Activated naive CD4-positive, alpha-beta T cell treated with anti-CD3 and anti-CD28 coated beads for 36 hours (primary cell): ENCODE measurements around the gene PLEKHA5. TPM values are rescaled to one million over a fixed set of nuclear protein-coding genes. Genes with fewer than 3 reads are reported as not detected.
"Not testable (repeated sequence)": the region's sequence is repeated elsewhere in the genome, so short reads cannot be mapped to it uniquely, and the experiment has no call there.

Source experiments
- CTCF ChIA-PET: fragments of 350-600 bp; sonication (Branson Sonifier 250); formaldehyde crosslinking; loops from one replicate; lab custom pipeline; 2021; ENCODE audit warnings: antibody characterized with exemption; lab: Charles Lee
- DNase-seq: peaks from one replicate; pipeline ENCODE4 v3.0.0-alpha.2; 2020
- H3K27ac Mint-ChIP-seq: one replicate; pipeline ENCODE4 v1.8.0; 2021; ENCODE audit warnings: mild to moderate bottlenecking, mixed read lengths
- H3K27me3 Mint-ChIP-seq: one replicate; pipeline ENCODE4 v1.8.0; 2021; ENCODE audit warnings: low read depth, mixed read lengths
- H3K36me3 Mint-ChIP-seq: one replicate; pipeline ENCODE4 v1.8.0; 2021; ENCODE audit warnings: low read depth, mixed read lengths
- H3K4me1 Mint-ChIP-seq: one replicate; pipeline ENCODE4 v1.8.0; 2021; ENCODE audit warnings: low read depth, mixed read lengths
- H3K4me3 Mint-ChIP-seq: one replicate; pipeline ENCODE4 v1.8.0; 2021; ENCODE audit warnings: mild to moderate bottlenecking, moderate library complexity, mixed read lengths
- H3K9me3 Mint-ChIP-seq: one replicate; pipeline ENCODE4 v1.8.0; 2021; ENCODE audit warnings: mixed read lengths
- intact Hi-C: fragments of 100-400 bp; cut with micrococcal nuclease; formaldehyde crosslinking; loops from one replicate; pipeline ENCODE4 v1.15.1; 2023
- total RNA-seq, 2 experiments: library from RNA; stranded (reverse); gene quantifications; one replicate each; pipeline ENCODE4 v1.2.3, GENCODE V29; 2021

The PLEKHA5 gene
- total RNA-seq, 2 experiments from 2014 or later: 0.69 to 0.81 TPM

DNA sequence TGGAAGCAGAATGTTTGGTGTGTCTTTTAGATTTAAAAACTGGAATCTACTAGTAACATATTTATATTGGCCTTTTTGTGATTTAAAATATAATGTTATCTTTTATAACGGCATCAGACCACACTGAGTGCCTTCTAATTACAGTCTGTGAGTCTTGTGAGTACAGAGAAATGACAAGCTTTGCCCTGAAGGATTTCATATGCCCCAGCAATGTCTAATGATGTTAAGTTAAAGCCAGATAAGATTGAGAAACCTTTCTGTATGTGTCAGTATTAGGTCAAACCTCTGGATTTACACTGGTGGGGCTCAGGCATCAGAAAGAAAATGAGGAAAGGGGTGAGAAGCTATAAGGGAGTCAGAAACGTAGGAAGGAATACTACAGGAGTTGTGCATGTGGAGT, 25.2 kb downstream of the PLEKHA5 start:
- Mint-ChIP-seq H3K27ac (no peak overlapping the region), H3K9me3 (no peaks in the 10 kb centered on the region), H3K4me3 (no peak overlapping the region), H3K36me3 (no peaks in the 10 kb centered on the region), H3K4me1 (no peaks in the 10 kb centered on the region), H3K27me3 (peaks cover 3% of the 10 kb centered on the region)
- DNase-seq: no peak
- intact Hi-C loops: no loop called here
- CTCF ChIA-PET: interaction anchor here (0.7 kb wide), 1 partner anchor 52 kb away, joined by 3 read pairs; no protein-coding TSS in a partner anchor

DNA sequence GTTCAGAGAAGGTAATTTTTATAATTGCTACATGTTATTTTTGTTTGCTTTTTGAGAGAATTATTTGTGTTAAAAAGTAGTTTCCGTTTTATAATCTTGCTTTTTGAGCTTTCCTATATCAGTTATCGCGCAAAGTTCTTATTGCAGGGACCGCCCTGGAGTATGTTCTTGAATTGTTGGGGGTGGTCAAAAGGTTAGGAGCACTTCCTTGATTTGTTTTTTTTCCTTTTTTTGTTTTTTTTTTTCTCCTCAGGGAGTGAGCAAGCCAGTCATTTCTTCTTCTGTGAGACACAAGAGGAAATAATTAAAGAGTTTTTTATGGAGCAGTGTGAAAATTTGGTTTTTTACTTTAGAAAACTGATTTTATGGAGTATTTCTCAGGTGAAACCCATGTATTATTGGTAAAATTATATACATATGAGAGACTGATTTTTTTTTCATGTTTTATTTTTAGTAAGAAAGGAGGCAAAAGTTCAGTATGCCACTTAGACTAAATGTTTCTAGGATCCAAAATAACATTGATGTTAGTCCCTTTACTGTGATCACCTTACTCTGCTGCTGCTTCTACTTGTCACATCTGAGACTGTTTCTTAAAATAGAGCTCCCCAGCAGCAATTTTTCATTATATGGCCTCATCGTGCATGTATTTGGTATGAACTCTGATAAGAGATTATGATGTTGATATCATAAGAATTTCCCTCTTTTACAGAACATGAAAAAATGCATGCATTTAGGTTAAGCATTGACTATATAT, 26.6 kb downstream of the PLEKHA5 start:
- H3K36me3 Mint-ChIP-seq: no peaks in the 10 kb centered on the region
- H3K27me3 Mint-ChIP-seq: peaks cover 3% of the 10 kb centered on the region
- H3K27ac Mint-ChIP-seq: no peak overlapping the region
- H3K4me3 Mint-ChIP-seq: no peak overlapping the region
- CTCF ChIA-PET: no interaction called here
- DNase-seq: no peak
- H3K4me1 Mint-ChIP-seq: no peaks in the 10 kb centered on the region
- intact Hi-C loops: no loop called here
- no peaks in the 10 kb centered on the region for H3K9me3 Mint-ChIP-seq

DNA sequence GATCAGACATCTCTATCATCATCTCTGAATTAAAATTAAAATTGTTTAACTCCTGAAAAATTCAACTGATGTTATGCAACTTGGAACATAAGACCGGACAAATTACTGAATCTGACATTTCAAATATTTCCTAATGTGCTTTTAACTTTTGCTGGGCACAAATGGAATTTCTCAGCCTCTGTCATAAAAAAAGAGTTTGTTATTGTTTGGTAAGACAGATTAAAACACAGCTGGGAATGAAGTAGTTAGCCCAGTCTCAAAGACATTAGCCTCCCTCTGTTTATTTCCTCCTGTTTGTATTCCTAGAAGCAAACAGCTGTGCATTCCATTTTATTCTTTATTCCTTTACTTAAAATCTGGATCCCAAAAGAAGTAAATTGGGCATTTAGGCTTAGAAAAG, 29.4 kb downstream of the PLEKHA5 start:
- CTCF ChIA-PET: interaction anchor here (0.9 kb wide), 1 partner anchor 23 kb away, joined by 3 read pairs; no protein-coding TSS in a partner anchor
- intact Hi-C loops: no loop called here
- Mint-ChIP-seq H3K4me3 (no peak overlapping the region), H3K36me3 (no peaks in the 10 kb centered on the region), H3K27ac (no peak overlapping the region), H3K27me3 (peaks cover 3% of the 10 kb centered on the region), H3K4me1 (no peaks in the 10 kb centered on the region), H3K9me3 (no peaks in the 10 kb centered on the region)
- DNase-seq: no peak

DNA sequence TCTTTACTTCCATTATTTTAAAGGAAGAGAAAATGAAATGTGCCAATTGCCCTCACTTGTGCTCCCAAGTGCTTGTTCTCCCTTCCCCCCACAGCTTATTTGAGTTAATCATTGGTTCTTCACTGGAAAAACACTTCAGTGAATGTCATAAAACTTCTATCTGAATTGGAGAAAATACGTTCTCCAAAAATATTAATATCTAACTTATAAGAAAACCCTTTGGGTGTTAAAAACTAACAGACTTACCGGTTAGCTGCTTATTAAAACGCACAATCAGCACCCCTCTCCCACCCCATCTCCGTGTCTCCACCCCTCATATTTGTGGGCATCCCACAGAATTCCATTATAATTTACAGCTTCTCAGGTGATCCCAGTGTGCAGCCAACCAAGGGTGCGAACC, 31.7 kb downstream of the PLEKHA5 start:
- Mint-ChIP-seq H3K36me3 (no peaks in the 10 kb centered on the region), H3K27me3 (no peaks in the 10 kb centered on the region), H3K27ac (no peak overlapping the region), H3K4me3 (no peak overlapping the region), H3K9me3 (no peaks in the 10 kb centered on the region), H3K4me1 (no peaks in the 10 kb centered on the region)
- intact Hi-C loops: no loop called here
- DNase-seq: no peak
- CTCF ChIA-PET: no interaction called here

DNA sequence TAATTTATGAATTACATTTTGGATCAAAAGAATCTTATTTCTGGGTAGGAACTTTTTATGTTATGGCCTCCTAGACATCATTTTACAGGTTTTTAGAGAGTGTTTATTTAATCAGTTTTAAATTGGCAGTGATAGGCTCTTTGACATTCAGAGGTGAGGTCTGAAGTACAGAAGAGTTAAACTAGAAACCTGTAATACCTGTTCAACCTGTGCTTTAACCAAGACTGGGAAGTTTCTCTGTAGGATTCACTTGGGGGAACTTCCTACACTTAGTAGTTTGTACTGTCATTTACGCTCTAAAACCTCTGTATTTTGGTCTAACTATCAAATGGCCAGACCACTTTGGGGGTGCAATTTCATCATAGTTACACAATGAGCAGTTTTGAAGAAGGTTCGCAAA, 35.9 kb downstream of the PLEKHA5 start:
- no peak overlapping the region for H3K27ac Mint-ChIP-seq
- no peaks in the 10 kb centered on the region for H3K36me3 Mint-ChIP-seq
- no peak for DNase-seq
- CTCF ChIA-PET: no interaction called here
- no peak overlapping the region for H3K4me3 Mint-ChIP-seq
- no peaks in the 10 kb centered on the region for H3K9me3 Mint-ChIP-seq
- intact Hi-C loops: no loop called here
- no peaks in the 10 kb centered on the region for H3K4me1 Mint-ChIP-seq
- no peaks in the 10 kb centered on the region for H3K27me3 Mint-ChIP-seq

DNA sequence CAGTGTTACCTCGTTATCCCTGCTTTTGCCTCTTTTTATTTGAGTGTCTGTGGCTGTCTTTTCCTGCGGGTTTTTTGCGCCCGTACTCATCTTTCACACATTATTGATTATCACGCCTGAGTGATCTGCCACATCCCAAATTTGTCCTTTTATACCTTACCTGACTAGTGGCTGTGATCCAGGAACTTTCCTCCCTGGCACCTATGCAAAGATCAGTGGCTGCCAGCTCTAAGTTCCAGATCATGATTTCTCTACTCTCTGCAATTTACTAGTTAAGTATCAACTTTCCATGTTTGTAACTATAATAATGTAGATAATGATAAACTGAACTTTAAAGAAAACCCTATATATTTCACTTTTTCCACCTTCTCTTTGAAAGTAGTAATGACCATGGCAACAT, 36.9 kb downstream of the PLEKHA5 start:
- H3K4me1 Mint-ChIP-seq: no peaks in the 10 kb centered on the region
- intact Hi-C loops: no loop called here
- H3K27ac Mint-ChIP-seq: no peak overlapping the region
- no peak overlapping the region for H3K4me3 Mint-ChIP-seq
- no peak for DNase-seq
- no peaks in the 10 kb centered on the region for H3K9me3 Mint-ChIP-seq
- no peaks in the 10 kb centered on the region for H3K36me3 Mint-ChIP-seq
- CTCF ChIA-PET: no interaction called here
- H3K27me3 Mint-ChIP-seq: no peaks in the 10 kb centered on the region

DNA sequence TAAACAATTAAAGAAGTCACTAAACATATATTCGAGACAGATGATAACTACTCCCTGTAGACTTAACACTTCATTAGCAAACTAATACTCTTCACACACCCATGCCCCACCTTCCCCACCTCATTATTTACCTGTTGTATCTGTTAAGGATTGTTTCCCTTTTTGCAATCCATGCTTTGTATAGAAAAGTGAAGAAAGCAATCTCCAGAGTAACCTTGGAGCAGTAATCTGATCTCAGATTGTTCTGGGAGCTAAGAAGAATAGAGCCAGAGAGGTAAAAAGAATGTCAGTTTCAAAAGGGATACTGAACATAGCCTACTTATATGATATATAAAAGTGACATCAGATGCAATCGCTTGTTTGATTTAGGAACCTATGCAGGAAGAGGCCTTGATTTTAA, 37.4 kb downstream of the PLEKHA5 start:
- intact Hi-C loops: no loop called here
- no peak for DNase-seq
- Mint-ChIP-seq H3K4me3 (no peak overlapping the region), H3K36me3 (no peaks in the 10 kb centered on the region), H3K9me3 (no peaks in the 10 kb centered on the region), H3K4me1 (no peaks in the 10 kb centered on the region), H3K27ac (no peak overlapping the region), H3K27me3 (no peaks in the 10 kb centered on the region)
- CTCF ChIA-PET: interaction anchor here (0.7 kb wide), 1 partner anchor 835 kb away, joined by 4 read pairs; no protein-coding TSS in a partner anchor

DNA sequence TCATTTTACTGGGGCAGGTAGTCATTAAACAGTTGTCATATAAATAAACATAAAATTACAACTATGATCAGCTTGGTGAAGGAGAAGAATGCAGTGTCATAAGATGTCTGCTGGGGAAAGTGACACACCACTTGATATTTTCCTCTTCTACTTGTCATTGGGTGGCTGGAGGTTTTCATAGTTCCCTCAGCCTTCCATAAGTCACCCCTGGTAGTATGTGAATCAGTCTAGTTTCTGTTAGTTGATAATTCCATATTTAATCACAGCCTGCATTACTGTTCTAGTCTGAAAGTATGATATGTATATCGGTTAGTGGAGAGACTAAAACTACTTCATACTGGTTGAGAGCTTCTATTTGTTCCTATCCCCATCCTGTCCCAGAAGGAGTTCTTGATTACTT, 38.2 kb downstream of the PLEKHA5 start:
- intact Hi-C loops: no loop called here
- H3K9me3 Mint-ChIP-seq: no peaks in the 10 kb centered on the region

DNA sequence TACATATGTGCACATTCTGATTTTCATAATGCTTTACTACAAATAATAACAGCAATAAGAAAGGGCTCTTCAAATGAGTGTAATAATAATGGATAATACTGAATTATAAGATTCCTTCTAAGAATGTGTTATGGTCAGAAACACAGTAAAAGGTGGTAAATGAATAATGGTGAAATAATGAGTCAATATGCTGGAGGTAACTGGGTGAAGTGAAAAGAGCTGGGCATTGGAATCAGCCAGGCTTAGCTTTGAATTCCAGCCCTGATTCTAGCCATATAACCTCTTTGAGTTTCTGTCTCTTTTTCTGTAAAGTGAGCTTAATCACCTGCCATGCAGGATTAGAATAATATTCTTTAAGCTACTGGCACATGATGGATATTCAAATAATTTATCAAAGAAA, 39.1 kb downstream of the PLEKHA5 start:
- Mint-ChIP-seq H3K4me3 (no peak overlapping the region), H3K27me3 (no peaks in the 10 kb centered on the region), H3K36me3 (no peaks in the 10 kb centered on the region), H3K4me1 (no peaks in the 10 kb centered on the region), H3K9me3 (no peaks in the 10 kb centered on the region), H3K27ac (no peak overlapping the region)
- CTCF ChIA-PET: no interaction called here
- DNase-seq: no peak
- intact Hi-C loops: no loop called here

More for the DNA sequence above, 38.2 kb downstream of the PLEKHA5 start:
- DNase-seq: no peak
- Mint-ChIP-seq H3K4me3 (no peak overlapping the region), H3K27me3 (no peaks in the 10 kb centered on the region), H3K36me3 (no peaks in the 10 kb centered on the region), H3K4me1 (no peaks in the 10 kb centered on the region), H3K27ac (no peak overlapping the region)
- CTCF ChIA-PET: interaction anchor here (0.7 kb wide), 1 partner anchor 834 kb away, joined by 4 read pairs; no protein-coding TSS in a partner anchor

DNA sequence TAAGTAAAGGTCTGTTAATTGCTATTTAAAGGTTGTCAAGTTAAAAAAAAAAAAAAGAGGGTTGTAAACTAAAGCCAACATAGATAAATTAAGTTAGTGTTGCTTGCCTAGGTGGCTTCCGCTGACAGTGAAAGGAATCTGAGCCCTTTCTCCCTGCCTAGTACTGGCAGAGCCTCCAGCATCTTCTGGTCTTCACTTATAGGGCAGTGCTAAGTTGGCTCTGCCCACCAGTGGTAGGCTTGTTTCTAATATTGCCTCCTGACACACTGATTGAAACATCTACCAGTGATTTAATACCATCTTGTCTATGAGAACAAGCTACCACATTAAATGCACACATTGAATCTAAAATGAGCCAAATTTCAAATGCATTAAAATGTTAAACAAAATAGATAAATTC, 39.7 kb downstream of the PLEKHA5 start:
- Mint-ChIP-seq H3K4me3 (no peak overlapping the region), H3K9me3 (no peaks in the 10 kb centered on the region), H3K36me3 (no peaks in the 10 kb centered on the region), H3K27me3 (no peaks in the 10 kb centered on the region), H3K4me1 (no peaks in the 10 kb centered on the region), H3K27ac (no peak overlapping the region)
- no peak for DNase-seq
- intact Hi-C loops: no loop called here
- CTCF ChIA-PET: no interaction called here

DNA sequence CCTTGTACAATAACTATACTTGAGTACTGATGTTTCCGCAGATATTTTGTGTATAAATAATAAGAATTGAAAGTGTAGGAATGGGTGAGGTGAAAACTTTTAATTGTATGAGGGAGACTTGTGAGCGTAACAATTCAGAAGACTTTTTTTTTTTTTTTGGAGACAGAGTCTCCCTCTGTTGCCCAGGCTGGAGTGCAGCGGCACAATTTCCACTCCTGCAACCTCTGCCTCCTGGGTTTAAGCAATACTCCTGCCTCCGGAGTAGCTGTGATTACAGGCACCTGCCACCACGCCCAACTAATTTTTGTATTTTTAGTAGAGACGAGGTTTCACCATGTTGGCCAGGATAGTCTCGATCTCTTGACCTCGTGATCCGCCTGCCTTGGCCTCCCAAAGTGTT, 40.8 kb downstream of the PLEKHA5 start:
- H3K36me3 Mint-ChIP-seq, intact Hi-C loops, H3K9me3 Mint-ChIP-seq, H3K27ac Mint-ChIP-seq, H3K27me3 Mint-ChIP-seq, CTCF ChIA-PET, DNase-seq, H3K4me3 Mint-ChIP-seq, H3K4me1 Mint-ChIP-seq: not testable (repeated sequence)

DNA sequence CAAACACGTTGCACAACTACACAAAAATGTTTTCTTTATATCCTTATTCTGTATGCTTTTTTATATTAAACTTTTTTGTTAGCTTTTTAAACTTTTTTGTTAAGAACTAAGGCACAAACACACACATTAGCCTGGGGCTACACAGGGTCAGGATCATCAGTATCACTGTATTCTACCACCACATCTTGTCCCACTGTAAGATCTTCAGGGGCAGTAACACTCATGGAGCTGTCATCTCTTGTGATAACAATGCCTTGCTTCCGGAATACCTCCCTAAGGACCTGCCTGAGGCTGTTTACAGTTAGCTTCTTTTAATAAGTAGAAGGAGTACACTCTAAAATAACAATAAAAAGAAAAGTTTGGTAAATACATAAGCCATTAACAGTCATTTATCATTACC, 42.2 kb downstream of the PLEKHA5 start:
- Mint-ChIP-seq H3K36me3 (no peaks in the 10 kb centered on the region), H3K9me3 (no peaks in the 10 kb centered on the region), H3K27me3 (no peaks in the 10 kb centered on the region), H3K27ac (no peak overlapping the region), H3K4me1 (no peaks in the 10 kb centered on the region), H3K4me3 (no peak overlapping the region)
- intact Hi-C loops: no loop called here
- DNase-seq: no peak
- CTCF ChIA-PET: no interaction called here

DNA sequence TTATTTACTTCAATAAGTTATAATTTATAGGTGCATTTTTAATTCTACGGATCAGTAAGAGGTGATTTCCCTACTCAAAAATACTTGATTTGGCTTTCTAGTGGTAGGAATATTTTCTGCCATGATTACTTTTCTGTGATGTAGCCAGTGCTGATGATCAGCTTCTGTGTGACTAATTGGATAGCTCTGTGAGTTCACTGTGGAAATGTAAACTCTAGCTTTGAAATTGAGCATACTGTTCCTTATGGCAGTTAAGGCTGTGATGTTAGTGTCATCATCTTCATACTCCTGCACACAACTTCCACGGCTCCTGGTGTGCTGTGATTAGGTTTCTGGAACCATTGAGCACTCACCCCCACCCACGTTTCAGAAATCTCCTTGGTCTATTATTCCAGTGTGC, 48.2 kb downstream of the PLEKHA5 start:
- no peaks in the 10 kb centered on the region for H3K27me3 Mint-ChIP-seq
- H3K4me3 Mint-ChIP-seq: no peak overlapping the region
- DNase-seq: no peak
- no peaks in the 10 kb centered on the region for H3K36me3 Mint-ChIP-seq
- intact Hi-C loops: no loop called here
- no peaks in the 10 kb centered on the region for H3K9me3 Mint-ChIP-seq
- no peak overlapping the region for H3K27ac Mint-ChIP-seq
- H3K4me1 Mint-ChIP-seq: no peaks in the 10 kb centered on the region
- CTCF ChIA-PET: interaction anchor here (0.6 kb wide), 1 partner anchor 11 kb away, joined by 3 read pairs; no protein-coding TSS in a partner anchor
